Activated T-cell treated with anti-CD3 and anti-CD28 coated beads, Interleukin-2, amount 50 U/mL, for 4 hours (primary cell): ENCODE results near the gene LRRC8D. TPM values are rescaled to one million over a fixed set of nuclear protein-coding genes. Genes with fewer than 3 reads are reported as not detected.
A peak's percentile ranks its signal among the peaks of the same experiment; 100 is the strongest.

Experiments used
- ATAC-seq, 2 donors: fragments of 200-7000 bp; cut with Tn5 transposase; one replicate each; pipeline ENCODE4 v1.10.0; 2021
- DNase-seq: peaks from one replicate; pipeline ENCODE4 v3.0.0-alpha.2; 2020
- H3K27me3 Mint-ChIP-seq: one replicate; pipeline ENCODE4 v1.8.0; 2021; ENCODE audit warnings: low read depth, mixed read lengths
- H3K36me3 Mint-ChIP-seq: one replicate; pipeline ENCODE4 v1.8.0; 2022; ENCODE audit warnings: mixed read lengths; ENCODE audit not compliant: insufficient read depth
- H3K4me1 Mint-ChIP-seq: one replicate; pipeline ENCODE4 v1.8.0; 2021; ENCODE audit warnings: low read depth, mixed read lengths
- H3K4me3 Mint-ChIP-seq: one replicate; pipeline ENCODE4 v1.8.0; 2021; ENCODE audit warnings: mild to moderate bottlenecking, moderate library complexity, mixed read lengths
- H3K9me3 Mint-ChIP-seq: one replicate; pipeline ENCODE4 v1.8.0; 2021; ENCODE audit warnings: mixed read lengths
- total RNA-seq, 3 donors: library from RNA; stranded (reverse); gene quantifications; one replicate each; pipeline ENCODE4 v1.2.1, GENCODE V29; 2021

LRRC8D gene
- total RNA-seq, 3 donors from 2014 or later, result 42.1 to 56.7 (median 48.0) TPM

GRCh38 chr1:89799495-89799894 is 21.3 kb upstream of the LRRC8D start:
- Mint-ChIP-seq H3K9me3 (no peaks in the 10 kb centered on the region), H3K36me3 (no peaks in the 10 kb centered on the region), H3K4me3 (no peak overlapping the region), H3K4me1 (no peaks in the 10 kb centered on the region), H3K27me3 (no peaks in the 10 kb centered on the region)
- no peak for ATAC-seq
- no peak for DNase-seq

GRCh38 chr1:89800022-89800655 is 20.7 kb upstream of the LRRC8D start:
- Mint-ChIP-seq H3K4me3 (no peak overlapping the region), H3K9me3 (no peaks in the 10 kb centered on the region), H3K4me1 (no peaks in the 10 kb centered on the region), H3K36me3 (no peaks in the 10 kb centered on the region), H3K27me3 (no peaks in the 10 kb centered on the region)
- DNase-seq, result no peak
- ATAC-seq, result no peak

- H3K27me3 Mint-ChIP-seq, result no peaks in the 10 kb centered on the region
- no peaks in the 10 kb centered on the region for H3K9me3 Mint-ChIP-seq
- no peak overlapping the region for H3K4me3 Mint-ChIP-seq
- H3K36me3 Mint-ChIP-seq, result no peaks in the 10 kb centered on the region
- H3K4me1 Mint-ChIP-seq, result no peaks in the 10 kb centered on the region
- DNase-seq, result no peak
- ATAC-seq, result no peak
Observed at GRCh38 chr1:89800718-89801117, 20.1 kb upstream of the LRRC8D start.

- Mint-ChIP-seq H3K36me3 (no peaks in the 10 kb centered on the region), H3K27me3 (no peaks in the 10 kb centered on the region), H3K4me3 (no peak overlapping the region), H3K4me1 (no peaks in the 10 kb centered on the region), H3K9me3 (no peaks in the 10 kb centered on the region)
- ATAC-seq (no peak), DNase-seq (no peak)
Observed at GRCh38 chr1:89802051-89802450, 18.8 kb upstream of the LRRC8D start.

- DNase-seq, result no peak
- H3K4me3 Mint-ChIP-seq, result no peak overlapping the region
- H3K4me1 Mint-ChIP-seq, result no peaks in the 10 kb centered on the region
- H3K9me3 Mint-ChIP-seq, result no peaks in the 10 kb centered on the region
- ATAC-seq, result no peak
- H3K27me3 Mint-ChIP-seq, result no peaks in the 10 kb centered on the region
- H3K36me3 Mint-ChIP-seq, result no peaks in the 10 kb centered on the region
Observed at GRCh38 chr1:89802841-89803240, 18.0 kb upstream of the LRRC8D start.

- DNase-seq (peak; percentile 87), ATAC-seq (peak; percentile 87 to 90)
- H3K4me3 Mint-ChIP-seq, result no peak overlapping the region
- peaks cover 2% of the 10 kb centered on the region for H3K27me3 Mint-ChIP-seq
- no peaks in the 10 kb centered on the region for H3K36me3 Mint-ChIP-seq
- no peaks in the 10 kb centered on the region for H3K9me3 Mint-ChIP-seq
- no peaks in the 10 kb centered on the region for H3K4me1 Mint-ChIP-seq
Observed at GRCh38 chr1:89804642-89805237, 16.1 kb upstream of the LRRC8D start.

GRCh38 chr1:89806616-89807015 is 14.2 kb upstream of the LRRC8D start:
- Mint-ChIP-seq H3K36me3 (no peaks in the 10 kb centered on the region), H3K4me1 (no peaks in the 10 kb centered on the region), H3K4me3 (no peak overlapping the region), H3K27me3 (peaks cover 2% of the 10 kb centered on the region), H3K9me3 (no peaks in the 10 kb centered on the region)
- DNase-seq, result no peak
- no peak for ATAC-seq

- Mint-ChIP-seq H3K4me1 (no peaks in the 10 kb centered on the region), H3K4me3 (no peak overlapping the region), H3K36me3 (no peaks in the 10 kb centered on the region), H3K27me3 (peaks cover 5% of the 10 kb centered on the region), H3K9me3 (no peaks in the 10 kb centered on the region)
- ATAC-seq (no peak), DNase-seq (no peak)
Observed at GRCh38 chr1:89807503-89807902, 13.3 kb upstream of the LRRC8D start.

GRCh38 chr1:89807983-89808382 is 12.8 kb upstream of the LRRC8D start:
- H3K4me3 Mint-ChIP-seq, result no peak overlapping the region
- H3K27me3 Mint-ChIP-seq, result peaks cover 5% of the 10 kb centered on the region
- H3K36me3 Mint-ChIP-seq, result no peaks in the 10 kb centered on the region
- DNase-seq (no peak), ATAC-seq (no peak)
- H3K4me1 Mint-ChIP-seq, result no peaks in the 10 kb centered on the region
- H3K9me3 Mint-ChIP-seq, result no peaks in the 10 kb centered on the region

- no peak for DNase-seq
- no peak for ATAC-seq
- Mint-ChIP-seq H3K9me3 (no peaks in the 10 kb centered on the region), H3K4me3 (no peak overlapping the region), H3K27me3 (peaks cover 5% of the 10 kb centered on the region), H3K36me3 (no peaks in the 10 kb centered on the region), H3K4me1 (no peaks in the 10 kb centered on the region)
Observed at GRCh38 chr1:89808441-89809117, 12.3 kb upstream of the LRRC8D start.

GRCh38 chr1:89809556-89809955 is 11.3 kb upstream of the LRRC8D start:
- H3K4me1 Mint-ChIP-seq, result no peaks in the 10 kb centered on the region
- DNase-seq, result no peak
- H3K9me3 Mint-ChIP-seq, result no peaks in the 10 kb centered on the region
- no peak for ATAC-seq
- H3K4me3 Mint-ChIP-seq, result no peak overlapping the region
- H3K36me3 Mint-ChIP-seq, result no peaks in the 10 kb centered on the region
- H3K27me3 Mint-ChIP-seq, result peaks cover 8% of the 10 kb centered on the region

GRCh38 chr1:89810302-89810701 is 10.5 kb upstream of the LRRC8D start:
- Mint-ChIP-seq H3K4me1 (no peaks in the 10 kb centered on the region), H3K36me3 (no peaks in the 10 kb centered on the region), H3K27me3 (peaks cover 12% of the 10 kb centered on the region), H3K4me3 (no peak overlapping the region), H3K9me3 (no peaks in the 10 kb centered on the region)
- ATAC-seq (no peak), DNase-seq (no peak)

- Mint-ChIP-seq H3K9me3 (no peaks in the 10 kb centered on the region), H3K4me3 (no peak overlapping the region), H3K36me3 (no peaks in the 10 kb centered on the region), H3K4me1 (no peaks in the 10 kb centered on the region), H3K27me3 (peaks cover 12% of the 10 kb centered on the region)
- no peak for DNase-seq
- no peak for ATAC-seq
Observed at GRCh38 chr1:89810880-89811279, 10.0 kb upstream of the LRRC8D start.

- ATAC-seq, result no peak
- H3K4me1 Mint-ChIP-seq, result no peaks in the 10 kb centered on the region
Observed at GRCh38 chr1:89812992-89813391, 7.8 kb upstream of the LRRC8D start.

GRCh38 chr1:89815040-89815439 is 5.8 kb upstream of the LRRC8D start:
- peaks cover 9% of the 10 kb centered on the region for H3K4me1 Mint-ChIP-seq
- no peaks in the 10 kb centered on the region for H3K9me3 Mint-ChIP-seq
- ATAC-seq (no peak), DNase-seq (no peak)
- H3K27me3 Mint-ChIP-seq, result peaks cover 10% of the 10 kb centered on the region
- H3K36me3 Mint-ChIP-seq, result no peaks in the 10 kb centered on the region
- no peak overlapping the region for H3K4me3 Mint-ChIP-seq

More at GRCh38 chr1:89812992-89813391, 7.8 kb upstream of the LRRC8D start:
- H3K9me3 Mint-ChIP-seq, result no peaks in the 10 kb centered on the region
- no peak overlapping the region for H3K4me3 Mint-ChIP-seq
- no peaks in the 10 kb centered on the region for H3K36me3 Mint-ChIP-seq
- H3K27me3 Mint-ChIP-seq, result peaks cover 12% of the 10 kb centered on the region
- DNase-seq, result no peak
